ENCODE measurements around the gene TBC1D19.
"Not testable (repeated sequence)": the region's sequence is repeated elsewhere in the genome, so short reads cannot be mapped to it uniquely, and the experiment has no call there.

TBC1D19 gene, protein sequence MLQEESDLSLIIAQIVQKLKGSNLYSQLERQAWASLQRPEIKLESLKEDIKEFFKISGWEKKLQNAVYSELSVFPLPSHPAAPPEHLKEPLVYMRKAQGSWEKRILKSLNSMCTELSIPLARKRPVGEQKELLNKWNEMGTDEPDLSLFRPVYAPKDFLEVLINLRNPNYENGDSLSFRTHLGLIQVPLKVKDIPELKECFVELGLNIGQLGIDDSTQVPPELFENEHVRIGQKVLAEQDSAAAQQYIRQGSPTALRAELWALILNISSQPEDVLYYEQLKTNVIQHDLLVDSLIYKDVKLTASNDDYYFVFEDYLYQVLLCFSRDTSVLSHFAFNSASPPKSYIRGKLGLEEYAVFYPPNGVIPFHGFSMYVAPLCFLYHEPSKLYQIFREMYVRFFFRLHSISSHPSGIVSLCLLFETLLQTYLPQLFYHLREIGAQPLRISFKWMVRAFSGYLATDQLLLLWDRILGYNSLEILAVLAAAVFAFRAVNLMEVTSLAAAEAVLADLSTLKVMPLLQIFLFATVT

GRCh38 chr4:26583865-26584652, at the start of gene TBC1D19:
Gene TBC1D19 (plus strand): TSS chr4:26584084. CDS start chr4:26584194, 110 bp downstream.
- peaks cover 2% of the 10 kb centered on the region for H3K27me3 Mint-ChIP-seq
- H3K4me3 Mint-ChIP-seq, result peak within 1 kb of the TSS; percentile 91
- no peaks in the 10 kb centered on the region for H3K9me3 Mint-ChIP-seq
- ATAC-seq, result peak; percentile 100
- no peaks in the 10 kb centered on the region for H3K36me3 Mint-ChIP-seq (ENCODE audit: low read depth)
- peak within 1 kb of the TSS; percentile 92 for H3K27ac Mint-ChIP-seq
- peaks cover 23% of the 10 kb centered on the region for H3K4me1 Mint-ChIP-seq
- peak; percentile 89 for DNase-seq

GRCh38 chr4:26542991-26543390, 40.9 kb upstream of the TBC1D19 start:
- ATAC-seq (no peak), DNase-seq (no peak)
- Mint-ChIP-seq H3K27me3 (no peaks in the 10 kb centered on the region), H3K4me1 (no peaks in the 10 kb centered on the region), H3K4me3 (no peak overlapping the region), H3K27ac (no peak overlapping the region), H3K36me3 (ENCODE audit: low read depth) (no peaks in the 10 kb centered on the region), H3K9me3 (peaks cover 31% of the 10 kb centered on the region)

GRCh38 chr4:26544421-26544820, 39.5 kb upstream of the TBC1D19 start:
- peaks cover 31% of the 10 kb centered on the region for H3K9me3 Mint-ChIP-seq
- H3K36me3 Mint-ChIP-seq (ENCODE audit: low read depth), result no peaks in the 10 kb centered on the region
- no peak overlapping the region for H3K4me3 Mint-ChIP-seq
- no peaks in the 10 kb centered on the region for H3K4me1 Mint-ChIP-seq
- ATAC-seq (no peak), DNase-seq (no peak)
- peaks cover 3% of the 10 kb centered on the region for H3K27me3 Mint-ChIP-seq
- no peak overlapping the region for H3K27ac Mint-ChIP-seq

GRCh38 chr4:26548379-26548778, 35.5 kb upstream of the TBC1D19 start:
- not testable (repeated sequence) for H3K36me3 Mint-ChIP-seq (ENCODE audit: low read depth); H3K27ac Mint-ChIP-seq; H3K4me3 Mint-ChIP-seq; DNase-seq; ATAC-seq; H3K4me1 Mint-ChIP-seq
- H3K9me3 Mint-ChIP-seq, result peaks cover 35% of the 10 kb centered on the region
- H3K27me3 Mint-ChIP-seq, result peaks cover 12% of the 10 kb centered on the region

- no peaks in the 10 kb centered on the region for H3K4me1 Mint-ChIP-seq
- no peak overlapping the region for H3K27ac Mint-ChIP-seq
- DNase-seq (no peak), ATAC-seq (no peak)
- no peak overlapping the region for H3K4me3 Mint-ChIP-seq
- peaks cover 22% of the 10 kb centered on the region for H3K27me3 Mint-ChIP-seq
- H3K36me3 Mint-ChIP-seq (ENCODE audit: low read depth), result no peaks in the 10 kb centered on the region
- peaks cover 30% of the 10 kb centered on the region for H3K9me3 Mint-ChIP-seq
These were observed 26.7 kb upstream of the TBC1D19 start for GRCh38 chr4:26557164-26557563.

DNA sequence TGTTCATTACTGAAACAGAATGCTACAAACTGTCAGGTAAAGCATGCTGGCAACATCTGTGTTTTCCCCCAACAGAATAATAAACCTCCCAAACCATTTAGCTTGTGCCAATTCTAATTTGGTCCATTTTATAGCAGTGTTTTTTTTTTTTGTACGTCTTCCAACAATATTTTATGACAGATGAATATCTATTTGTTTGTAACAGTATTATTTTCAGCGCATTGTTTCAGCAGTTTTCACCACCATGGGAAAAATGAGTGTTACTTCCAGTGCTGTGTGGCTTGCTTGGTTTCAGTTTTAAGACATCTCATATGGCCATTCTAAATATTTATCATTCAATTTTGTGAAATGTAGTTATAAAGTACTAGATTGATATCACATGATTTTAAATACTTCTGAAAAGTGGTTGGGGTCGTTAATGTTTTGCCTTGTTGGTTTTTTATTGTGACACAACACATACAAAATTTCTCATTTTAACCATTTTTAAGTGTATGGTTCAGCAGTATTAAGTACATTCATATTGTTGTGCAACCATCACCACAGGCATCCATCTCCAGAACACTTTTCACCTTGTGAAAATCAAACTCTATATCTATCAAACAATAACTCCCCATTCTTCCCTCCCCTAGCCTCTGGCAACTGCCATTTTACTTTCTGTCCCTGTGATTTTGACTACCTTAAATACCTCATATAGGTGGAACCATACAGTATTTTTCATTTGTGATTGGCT, 25.6 kb upstream of the TBC1D19 start:
- Mint-ChIP-seq H3K9me3 (peaks cover 23% of the 10 kb centered on the region), H3K27me3 (peaks cover 20% of the 10 kb centered on the region), H3K27ac (no peak overlapping the region), H3K36me3 (ENCODE audit: low read depth) (no peaks in the 10 kb centered on the region), H3K4me1 (no peaks in the 10 kb centered on the region), H3K4me3 (no peak overlapping the region)
- DNase-seq (no peak), ATAC-seq (no peak)

GRCh38 chr4:26566133-26566532, 17.8 kb upstream of the TBC1D19 start:
- Mint-ChIP-seq H3K4me3 (peak overlapping the region; percentile 1), H3K27me3 (peaks cover 16% of the 10 kb centered on the region), H3K36me3 (ENCODE audit: low read depth) (no peaks in the 10 kb centered on the region), H3K27ac (peak overlapping the region; percentile 6), H3K9me3 (peaks cover 4% of the 10 kb centered on the region), H3K4me1 (peaks cover 24% of the 10 kb centered on the region)
- peak; percentile 73 for ATAC-seq
- no peak for DNase-seq

DNA sequence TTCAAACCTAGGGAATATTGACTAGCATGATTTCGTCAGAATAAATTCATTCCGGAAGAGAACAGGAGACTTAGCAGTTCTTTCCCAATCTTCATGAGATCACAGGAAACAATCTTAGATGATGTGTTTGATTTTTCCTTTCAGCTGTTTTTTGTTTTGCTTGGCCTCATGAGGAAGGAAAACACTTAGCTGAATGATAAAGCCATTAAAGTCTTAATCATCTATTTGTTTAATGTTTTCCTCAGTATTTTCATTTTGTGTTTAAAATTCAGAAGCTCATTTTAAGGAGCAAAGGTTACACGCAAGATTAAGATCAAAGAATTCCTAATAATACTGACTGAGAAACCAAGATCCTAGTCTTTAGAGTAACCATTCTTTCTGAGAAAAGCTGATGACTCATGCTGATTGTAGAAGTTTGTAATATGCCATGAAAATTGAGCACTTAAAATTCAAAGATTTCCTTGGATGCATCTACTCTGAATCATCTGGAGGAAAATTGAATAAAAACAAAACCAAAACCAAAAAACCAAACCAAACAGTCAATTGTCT, 15.4 kb upstream of the TBC1D19 start:
- Mint-ChIP-seq H3K9me3 (no peaks in the 10 kb centered on the region), H3K4me1 (peaks cover 24% of the 10 kb centered on the region), H3K4me3 (no peak overlapping the region), H3K27me3 (peaks cover 3% of the 10 kb centered on the region), H3K36me3 (ENCODE audit: low read depth) (no peaks in the 10 kb centered on the region), H3K27ac (no peak overlapping the region)
- DNase-seq (no peak), ATAC-seq (no peak)

- H3K4me3 Mint-ChIP-seq, result no peak overlapping the region
- H3K4me1 Mint-ChIP-seq, result peaks cover 24% of the 10 kb centered on the region
- H3K9me3 Mint-ChIP-seq, result no peaks in the 10 kb centered on the region
- no peaks in the 10 kb centered on the region for H3K27me3 Mint-ChIP-seq
- ATAC-seq (no peak), DNase-seq (no peak)
- no peak overlapping the region for H3K27ac Mint-ChIP-seq
- H3K36me3 Mint-ChIP-seq (ENCODE audit: low read depth), result no peaks in the 10 kb centered on the region
These were observed 13.3 kb upstream of the TBC1D19 start for GRCh38 chr4:26570596-26570995.

DNA sequence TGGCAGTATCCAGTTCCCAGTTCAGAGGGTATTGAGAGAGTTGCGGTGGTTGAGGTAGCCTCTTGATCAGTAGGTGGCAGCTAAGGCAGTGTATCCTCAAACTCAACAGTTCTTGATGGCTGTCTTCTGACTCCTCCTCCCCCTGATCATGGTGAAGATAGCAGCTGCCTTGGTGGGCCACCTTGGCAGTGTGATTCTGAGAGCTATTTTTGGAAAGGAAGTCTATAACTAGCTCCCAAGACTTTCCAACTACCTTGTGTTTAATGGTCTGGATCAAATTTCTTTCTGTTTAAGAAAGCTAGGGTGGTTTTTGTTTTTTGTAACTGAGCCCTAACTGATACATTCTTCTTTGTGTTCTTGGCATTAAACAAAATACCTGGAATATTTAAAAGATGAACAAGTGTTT, 10.5 kb upstream of the TBC1D19 start:
- H3K27me3 Mint-ChIP-seq, result peaks cover 6% of the 10 kb centered on the region
- no peak overlapping the region for H3K27ac Mint-ChIP-seq
- no peaks in the 10 kb centered on the region for H3K9me3 Mint-ChIP-seq
- no peaks in the 10 kb centered on the region for H3K36me3 Mint-ChIP-seq (ENCODE audit: low read depth)
- H3K4me3 Mint-ChIP-seq, result no peak overlapping the region
- ATAC-seq (no peak), DNase-seq (no peak)
- peaks cover 6% of the 10 kb centered on the region for H3K4me1 Mint-ChIP-seq

DNA sequence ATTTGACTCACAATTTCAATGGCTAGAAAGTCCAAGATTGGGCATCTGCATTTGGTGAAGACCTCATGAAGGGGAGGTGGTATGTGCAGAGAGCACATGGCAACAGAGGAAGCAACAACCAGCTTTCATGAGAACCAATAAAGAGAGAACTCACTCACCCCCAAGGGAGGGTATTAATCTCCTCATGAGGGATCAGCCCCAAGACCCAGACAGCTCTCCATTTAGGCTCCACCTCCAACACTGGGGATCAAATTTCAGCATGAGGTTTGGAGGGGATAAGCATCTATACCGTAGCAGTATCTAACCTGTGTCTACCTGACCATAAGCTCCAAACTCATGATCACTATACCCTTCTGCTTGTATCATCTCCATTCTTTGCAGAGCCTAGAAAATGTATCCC, 9.3 kb upstream of the TBC1D19 start:
- no peak overlapping the region for H3K27ac Mint-ChIP-seq
- H3K4me1 Mint-ChIP-seq, result no peaks in the 10 kb centered on the region
- DNase-seq, result no peak
- H3K27me3 Mint-ChIP-seq, result peaks cover 6% of the 10 kb centered on the region
- H3K4me3 Mint-ChIP-seq, result no peak overlapping the region
- ATAC-seq, result no peak
- H3K36me3 Mint-ChIP-seq (ENCODE audit: low read depth), result no peaks in the 10 kb centered on the region
- no peaks in the 10 kb centered on the region for H3K9me3 Mint-ChIP-seq

GRCh38 chr4:26576231-26576739, 7.6 kb upstream of the TBC1D19 start:
- no peaks in the 10 kb centered on the region for H3K36me3 Mint-ChIP-seq (ENCODE audit: low read depth)
- no peak overlapping the region for H3K4me3 Mint-ChIP-seq
- peaks cover 8% of the 10 kb centered on the region for H3K27me3 Mint-ChIP-seq
- no peak for DNase-seq
- H3K9me3 Mint-ChIP-seq, result no peaks in the 10 kb centered on the region
- H3K27ac Mint-ChIP-seq, result no peak overlapping the region
- no peak for ATAC-seq
- H3K4me1 Mint-ChIP-seq, result no peaks in the 10 kb centered on the region

- no peak for ATAC-seq
- no peaks in the 10 kb centered on the region for H3K36me3 Mint-ChIP-seq (ENCODE audit: low read depth)
- no peaks in the 10 kb centered on the region for H3K9me3 Mint-ChIP-seq
- no peaks in the 10 kb centered on the region for H3K4me1 Mint-ChIP-seq
- no peak overlapping the region for H3K27ac Mint-ChIP-seq
- DNase-seq, result no peak
- no peak overlapping the region for H3K4me3 Mint-ChIP-seq
- H3K27me3 Mint-ChIP-seq, result peaks cover 8% of the 10 kb centered on the region
These were observed 6.8 kb upstream of the TBC1D19 start for GRCh38 chr4:26577066-26577465.

DNA sequence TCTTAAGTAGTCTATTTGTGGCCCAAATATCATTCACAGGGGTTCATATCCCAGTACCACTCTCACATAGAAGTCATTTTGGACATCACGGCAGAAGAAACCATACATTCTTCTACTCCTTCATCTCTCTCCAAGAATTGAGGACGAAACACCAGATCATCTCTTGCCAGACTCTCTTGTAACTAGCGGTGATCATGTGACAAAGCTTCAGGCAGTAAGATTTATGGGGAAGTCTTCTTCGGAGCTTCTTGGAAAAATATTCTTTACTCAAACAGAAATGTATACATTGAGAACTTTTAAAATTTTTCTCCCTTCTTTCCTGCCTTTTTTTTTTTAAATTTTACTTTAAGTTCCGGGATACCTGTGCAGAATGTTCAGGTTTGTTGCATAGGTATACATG, 4.7 kb upstream of the TBC1D19 start:
- Mint-ChIP-seq H3K27ac (no peak overlapping the region), H3K9me3 (no peaks in the 10 kb centered on the region), H3K36me3 (ENCODE audit: low read depth) (no peaks in the 10 kb centered on the region), H3K4me3 (no peak overlapping the region), H3K4me1 (peaks cover 12% of the 10 kb centered on the region), H3K27me3 (peaks cover 8% of the 10 kb centered on the region)
- ATAC-seq (no peak), DNase-seq (no peak)

Data from activated naive CD8-positive, alpha-beta T cell treated with anti-CD3 and anti-CD28 coated beads, Interleukin-2, amount 50 U/mL, for 24 hours (primary cell).